Spleen (tissue), 7 donors: ENCODE results near the gene ZNF580.

Source experiments
- CTCF ChIP-seq, 11 experiments: fragments of 200-600 bp in 7 of 11; fragments of 450-650 bp in 4 of 11; sonication (generic) in 4 of 11; IDR thresholded peaks in 8 of 11; conservative IDR thresholded peaks in 3 of 11; 1 replicate in 7 of 11; 2 replicates in 4 of 11; pipeline versions ENCODE4 v1.4.0 to v1.8.0; 2016 to 2021; ENCODE audit warnings: antibody characterized with exemption in 11 of 11, inconsistent platforms in 4 of 11, mild to moderate bottlenecking in 1 of 11
- POLR2A ChIP-seq, 3 donors: fragments of 450-650 bp; IDR thresholded peaks; one replicate each; pipeline ENCODE4 v1.5.1; 2017; ENCODE audit warnings: antibody characterized with exemption in 3 of 3, mild to moderate bottlenecking in 1 of 3
- POLR2AphosphoS5 ChIP-seq, 3 donors: sonication (generic); formaldehyde crosslinking; IDR thresholded peaks; one replicate each; pipeline ENCODE4 v1.5.1; 2017; ENCODE audit warnings: antibody characterized with exemption in 3 of 3
- donor health status: DM: no; HTN: no; CAD: no; lungs with moderate emphysema.
- donor health status: DM: no; HTN: no; CAD: no.
- donor health status: DM: no; HTN: no; CAD: no.

GRCh38 chr19:55637534-55637933 lies 3.3 kb upstream of the ZNF580 start:
- TF ChIP-seq CTCF (IDR thresholded peaks at IDR 0.05 in 8 of 11, conservative IDR thresholded peaks at IDR 0.05 in 3 of 11) (no peak), POLR2AphosphoS5 (IDR thresholded peaks at IDR 0.05) (peak in 2 of 3 donors; percentile 44 to 50), POLR2A (IDR thresholded peaks at IDR 0.05) (no peak)
